Common myeloid progenitor, CD34-positive (primary cell): ENCODE data around the gene FUT3.

Experiments used
- CTCF ChIA-PET: fragments of 350-600 bp; sonication (Branson Sonifier 250); formaldehyde crosslinking; loops from one replicate; lab custom pipeline; 2021; ENCODE audit warnings: antibody characterized with exemption; lab: Charles Lee
- POLR2A ChIA-PET: fragments of 350-600 bp; sonication (Branson Sonifier 250); formaldehyde crosslinking; loops from one replicate; lab custom pipeline; 2021; ENCODE audit warnings: antibody characterized with exemption; lab: Charles Lee
- DNase-seq, 3 donors: peaks; one replicate each; pipeline versions ENCODE4 v3.0.0 to v3.0.0-alpha.2; 2013
- H3K27ac ChIP-seq, 2 experiments: 1 replicate in 1 of 2; 2 replicates in 1 of 2; pipeline ENCODE4 v1.7.0; 2013; ENCODE audit warnings: inconsistent platforms in 2 of 2, low read length in 2 of 2, mild to moderate bottlenecking in 2 of 2, low read depth in 1 of 2, moderate library complexity in 1 of 2; ENCODE audit not compliant: severe bottlenecking in 2 of 2, insufficient read depth in 1 of 2, poor library complexity in 1 of 2
- H3K27me3 ChIP-seq, 5 experiments: replicated peaks in 2 of 5; 1 replicate in 3 of 5; 2 replicates in 2 of 5; pipeline versions ENCODE4 v1.6.1 to v1.7.0; 2013; ENCODE audit warnings: low read length in 4 of 5, mild to moderate bottlenecking in 2 of 5, moderate library complexity in 2 of 5, inconsistent platforms in 1 of 5; ENCODE audit not compliant: insufficient read depth in 5 of 5, control insufficient read depth in 4 of 5
- H3K36me3 ChIP-seq, 4 experiments: 1 replicate in 2 of 4; 2 replicates in 2 of 4; pipeline versions ENCODE4 v1.6.1 to v1.7.0; 2013; ENCODE audit warnings: low read length in 3 of 4, control low read depth in 1 of 4, mild to moderate bottlenecking in 1 of 4; ENCODE audit not compliant: control insufficient read depth in 4 of 4, insufficient read depth in 4 of 4
- H3K4me1 ChIP-seq, 4 experiments: 1 replicate in 3 of 4; 2 replicates in 1 of 4; pipeline versions ENCODE4 v1.6.1 to v1.7.1; 2013; ENCODE audit warnings: low read length in 3 of 4, mild to moderate bottlenecking in 3 of 4, control low read depth in 1 of 4, inconsistent platforms in 1 of 4, moderate library complexity in 1 of 4; ENCODE audit not compliant: control insufficient read depth in 4 of 4, insufficient read depth in 4 of 4; ENCODE audit errors: control extremely low read depth in 1 of 4
- H3K4me3 ChIP-seq, 7 experiments: 1 replicate in 4 of 7; 2 replicates in 3 of 7; pipeline versions ENCODE4 v1.5.1 to v1.7.0; 2013; ENCODE audit warnings: mild to moderate bottlenecking in 7 of 7, low read length in 6 of 7, moderate library complexity in 6 of 7, inconsistent platforms in 2 of 7, low read depth in 2 of 7, control low read depth in 1 of 7; ENCODE audit not compliant: insufficient read depth in 4 of 7, control insufficient read depth in 1 of 7; ENCODE audit errors: extremely low read depth in 1 of 7
- H3K9me3 ChIP-seq, 5 experiments: 1 replicate in 4 of 5; 2 replicates in 1 of 5; pipeline versions ENCODE4 v1.6.1 to v1.7.1; 2013; ENCODE audit warnings: low read length in 4 of 5, mild to moderate bottlenecking in 2 of 5, inconsistent platforms in 1 of 5, low read depth in 1 of 5, moderate library complexity in 1 of 5; ENCODE audit not compliant: control insufficient read depth in 4 of 5, insufficient read depth in 2 of 5; ENCODE audit errors: control extremely low read depth in 1 of 5
- WGBS: methylation state at CpG from one replicate; pipeline ENCODE4 v1.1.5; 2013; ENCODE audit not compliant: insufficient coverage; 5-methylcytosine and 5-hydroxymethylcytosine counted together

The FUT3 gene

DNA sequence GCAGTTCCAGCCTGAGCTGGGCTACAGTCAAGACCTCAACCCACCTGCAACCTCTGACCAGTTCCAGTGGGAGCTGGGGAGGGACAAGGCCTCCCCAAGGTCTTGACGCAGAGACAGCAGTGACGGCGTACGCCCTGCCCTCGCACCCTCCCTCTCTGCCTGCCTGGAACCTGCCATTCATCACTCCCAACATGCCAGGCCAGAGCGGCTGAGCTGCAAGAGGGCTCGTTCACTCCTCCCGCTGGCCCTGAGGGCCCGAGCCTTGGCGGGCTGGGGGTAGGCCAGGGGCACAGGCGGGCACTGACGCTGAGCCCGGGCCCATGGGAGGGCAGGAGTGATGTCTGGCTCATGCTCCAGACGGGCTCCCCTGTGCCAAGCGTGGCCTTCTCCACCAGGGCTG lies 44.2 kb upstream of the FUT3 start:
- Histone ChIP-seq H3K36me3 (peaks cover 0 to 38% (median 17%) of the 10 kb centered on the region in 4 experiments), H3K4me3 (no peak overlapping the region), H3K27me3 (peaks cover 0 to 21% (median 4%) of the 10 kb centered on the region in 5 experiments), H3K4me1 (peaks cover 0 to 33% (median 14%) of the 10 kb centered on the region in 4 experiments), H3K27ac (peak overlapping the region in 1 of 2 experiments; percentile 58), H3K9me3 (no peaks in the 10 kb centered on the region)
- WGBS = 91% methylated on average over 15 of the region's 15 CpGs
- no peak for DNase-seq
- POLR2A ChIA-PET = no interaction called here
- CTCF ChIA-PET = interaction anchor here (2.6 kb wide), 1 partner anchor 91 kb away, joined by 9 read pairs; no protein-coding TSS in a partner anchor

DNA sequence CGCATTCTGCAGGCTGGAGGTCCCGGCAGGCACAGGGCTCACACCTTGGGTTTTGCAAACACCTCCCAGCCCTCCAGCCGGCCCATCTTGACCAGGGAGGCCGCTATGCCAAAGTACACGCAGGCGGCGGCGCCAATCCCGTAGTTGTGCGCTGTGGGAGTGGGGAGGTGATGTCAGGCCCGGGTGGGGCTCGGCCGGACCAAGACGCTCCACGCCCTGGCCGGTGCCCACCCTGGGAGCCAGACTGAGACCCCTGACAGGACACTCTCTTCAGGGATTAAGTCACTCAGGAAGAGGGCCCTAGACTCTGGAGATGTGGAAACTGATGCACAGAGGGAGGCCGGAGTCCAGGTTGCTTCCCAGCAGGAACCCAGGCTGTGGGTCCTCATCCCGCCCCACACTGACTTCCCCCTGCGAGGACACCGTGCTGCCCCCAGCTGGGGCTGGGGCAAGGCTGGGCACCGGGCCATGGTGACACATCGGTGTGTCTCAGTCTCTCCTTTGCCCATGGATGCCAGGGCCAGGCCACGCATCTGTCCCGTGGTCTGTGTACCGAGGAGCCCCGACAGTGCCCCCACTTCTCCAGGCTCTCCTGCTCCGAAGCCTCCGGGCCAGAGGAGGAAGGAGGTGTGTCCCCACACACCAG lies 43.6 kb upstream of the FUT3 start:
- Histone ChIP-seq H3K9me3 (no peaks in the 10 kb centered on the region), H3K36me3 (peaks cover 0 to 32% (median 17%) of the 10 kb centered on the region in 4 experiments), H3K4me3 (peak overlapping the region in 1 of 7 experiments; percentile 28), H3K4me1 (peaks cover 0 to 32% (median 14%) of the 10 kb centered on the region in 4 experiments), H3K27me3 (peaks cover 0 to 27% (median 4%) of the 10 kb centered on the region in 5 experiments), H3K27ac (peak overlapping the region in 1 of 2 experiments; percentile 58)
- DNase-seq = no peak
- ChIA-PET POLR2A (no interaction called here), CTCF (interaction anchor here (2.6 kb wide), 1 partner anchor 91 kb away, joined by 9 read pairs; no protein-coding TSS in a partner anchor)
- WGBS = 78% methylated on average over 18 of the region's 28 CpGs

DNA sequence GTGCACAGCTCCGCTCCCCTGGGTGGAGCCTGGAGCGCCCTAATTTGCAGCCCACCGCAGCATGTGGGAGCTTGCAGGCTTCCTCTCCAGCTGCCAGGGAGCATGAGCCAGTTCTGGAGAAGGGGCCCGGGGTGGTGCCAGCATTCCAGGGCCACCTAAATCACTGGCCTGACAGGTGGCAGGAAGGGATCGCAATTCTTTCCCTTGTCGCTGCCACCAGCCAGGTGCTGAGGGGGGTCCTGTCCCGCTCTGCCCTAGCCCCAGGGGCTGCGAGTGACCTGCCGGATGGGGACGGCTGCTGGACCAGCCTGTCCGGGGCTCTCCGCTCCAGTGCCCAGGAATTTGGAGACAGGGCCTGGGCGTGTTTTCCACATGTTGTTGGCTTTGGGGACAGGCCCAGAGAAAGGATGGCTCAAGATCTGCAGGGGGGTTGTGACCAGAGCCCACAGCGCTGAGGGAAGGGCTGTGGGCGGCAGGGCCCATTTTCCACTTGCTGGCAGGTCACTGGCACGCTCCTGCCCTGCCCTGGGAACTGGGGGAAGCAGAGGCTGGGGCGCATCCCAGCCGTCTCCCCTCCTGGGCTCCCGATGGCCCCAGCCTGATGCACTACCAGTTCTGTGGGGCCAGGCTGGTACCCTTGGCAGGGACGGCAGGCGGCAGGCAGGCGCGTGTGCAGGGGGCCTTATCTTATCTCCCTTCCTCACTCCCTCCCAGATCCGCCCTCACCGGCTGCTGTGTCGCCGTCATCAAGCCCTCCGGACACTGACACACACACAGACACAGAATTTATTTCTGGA lies 42.9 kb upstream of the FUT3 start:
- peak; percentile 75 to 91 (median 83) for DNase-seq
- POLR2A ChIA-PET = interaction anchor here (0.5 kb wide), 1 partner anchor 135 kb away, joined by 5 read pairs; no protein-coding TSS in a partner anchor
- Histone ChIP-seq H3K9me3 (no peaks in the 10 kb centered on the region), H3K4me3 (peak overlapping the region in 1 of 7 experiments; percentile 13), H3K36me3 (peaks cover 0 to 31% (median 17%) of the 10 kb centered on the region in 4 experiments), H3K27me3 (peaks cover 0 to 33% (median 4%) of the 10 kb centered on the region in 5 experiments), H3K27ac (peak overlapping the region in 1 of 2 experiments; percentile 58), H3K4me1 (peaks cover 0 to 32% (median 14%) of the 10 kb centered on the region in 4 experiments)
- CTCF ChIA-PET = interaction anchor here (1.1 to 4.2 kb wide), 4 partner anchors 9 to 100 kb away, joined by 4 to 35 read pairs (median 6); partner anchors contain the start of genes NDUFA11 and NRTN
- WGBS = 57% methylated on average over 26 of the region's 28 CpGs

DNA sequence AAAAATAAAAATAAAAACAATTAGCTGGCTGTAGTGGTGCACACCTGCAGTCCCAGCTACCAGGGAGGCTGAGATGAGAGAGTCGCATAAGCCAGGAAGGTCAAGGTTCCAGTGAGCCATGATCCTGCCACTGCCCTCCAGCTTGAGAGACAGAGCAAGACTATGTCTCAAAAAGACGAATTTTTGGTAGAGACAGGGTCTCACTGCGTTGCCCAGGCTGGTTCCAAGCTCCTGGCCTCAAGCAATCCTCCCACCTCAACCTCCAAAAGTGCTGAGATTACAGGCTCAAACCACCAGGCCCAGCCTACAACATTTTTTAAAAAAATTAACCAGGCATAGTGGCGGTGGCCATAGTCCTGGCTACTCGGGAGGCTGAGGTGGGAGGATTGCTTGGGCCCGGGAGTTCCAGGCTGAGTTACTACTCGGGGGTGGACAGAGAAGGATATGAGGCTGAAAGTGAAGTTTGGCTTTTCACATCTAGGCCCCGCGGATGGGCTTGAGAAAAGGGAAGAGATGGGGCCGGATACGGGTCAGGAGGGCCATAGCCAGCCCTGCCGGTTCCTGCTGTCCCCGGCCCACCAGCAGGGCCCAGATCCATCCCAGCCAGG lies 42.2 kb upstream of the FUT3 start:
- CTCF ChIA-PET = interaction anchor here (1.0 to 4.2 kb wide), 6 partner anchors 10 to 99 kb away, joined by 4 to 35 read pairs (median 5); partner anchors contain the start of genes FUT6, NDUFA11 and NRTN
- Histone ChIP-seq H3K36me3 (peaks cover 0 to 30% (median 17%) of the 10 kb centered on the region in 4 experiments), H3K27me3 (peaks cover 0 to 33% (median 4%) of the 10 kb centered on the region in 5 experiments), H3K27ac (no peak overlapping the region), H3K4me3 (no peak overlapping the region), H3K4me1 (peaks cover 0 to 32% (median 14%) of the 10 kb centered on the region in 4 experiments), H3K9me3 (no peaks in the 10 kb centered on the region)
- no peak for DNase-seq
- POLR2A ChIA-PET = interaction anchor here (0.8 kb wide), 1 partner anchor 89 kb away, joined by 3 read pairs; no protein-coding TSS in a partner anchor
- 83% methylated on average over 13 of the region's 13 CpGs for WGBS

- no peak overlapping the region for H3K4me3 ChIP-seq
- CTCF ChIA-PET = interaction anchor here (1.0 to 4.2 kb wide), 8 partner anchors 8 to 98 kb away, joined by 3 to 35 read pairs (median 5); partner anchors contain the start of genes FUT6, NDUFA11 and NRTN
- no peak overlapping the region for H3K27ac ChIP-seq
- no peaks in the 10 kb centered on the region for H3K9me3 ChIP-seq
- WGBS = 71% methylated on average over 8 of the region's 15 CpGs
- H3K4me1 ChIP-seq = peaks cover 0 to 32% (median 14%) of the 10 kb centered on the region in 4 experiments
- DNase-seq = no peak
- H3K27me3 ChIP-seq = peaks cover 0 to 33% (median 4%) of the 10 kb centered on the region in 5 experiments
- peaks cover 0 to 28% (median 16%) of the 10 kb centered on the region in 4 experiments for H3K36me3 ChIP-seq
- POLR2A ChIA-PET = interaction anchor here (0.8 kb wide), 1 partner anchor 89 kb away, joined by 3 read pairs; no protein-coding TSS in a partner anchor
Measured at GRCh38 chr19:5892772-5893275, 41.6 kb upstream of the FUT3 start.
